ENCODE measurements around the gene SYNGR4.
"Not testable (repeated sequence)": the region's sequence is repeated elsewhere in the genome, so short reads cannot be mapped to it uniquely, and the experiment has no call there.

The SYNGR4 gene

GRCh38 chr19:48363810-48364597, at the start of gene SYNGR4, which contains the start of gene TMEM143:
TSS of gene SYNGR4 (plus strand) at chr19:48364367. CDS start at chr19:48365843, 1,476 bp downstream.
TSS of gene TMEM143 (minus strand) at chr19:48363940. CDS start at chr19:48363920, 20 bp downstream.
- peak; percentile 99 for DNase-seq

- DNase-seq = no peak
Measured at GRCh38 chr19:48315712-48316111, 48.5 kb upstream of the SYNGR4 start.

- DNase-seq = not testable (repeated sequence)
Measured at GRCh38 chr19:48317708-48317960, 46.5 kb upstream of the SYNGR4 start.

- DNase-seq = no peak
Measured at GRCh38 chr19:48318286-48318987, 45.7 kb upstream of the SYNGR4 start.

- peak; percentile 85 for DNase-seq
Measured at GRCh38 chr19:48319647-48320541, 44.3 kb upstream of the SYNGR4 start.

- DNase-seq = peak; percentile 100
Measured at GRCh38 chr19:48321372-48321621, 42.9 kb upstream of the SYNGR4 start.

- peak; percentile 99 for DNase-seq
Measured at GRCh38 chr19:48321622-48322591, 42.3 kb upstream of the SYNGR4 start.

- peak; percentile 91 for DNase-seq
Measured at GRCh38 chr19:48325265-48325910, 38.8 kb upstream of the SYNGR4 start, which contains the start of gene EMP3. TSS of gene EMP3 (plus strand) at chr19:48325552. CDS start at chr19:48326845, 1,293 bp downstream.

- peak; percentile 56 for DNase-seq
Measured at GRCh38 chr19:48329167-48329891, 34.8 kb upstream of the SYNGR4 start.

- DNase-seq = peak; percentile 86
Measured at GRCh38 chr19:48330012-48330681, 34.0 kb upstream of the SYNGR4 start.

GRCh38 chr19:48332351-48332661, 31.9 kb upstream of the SYNGR4 start:
- DNase-seq = no peak

- DNase-seq = peak; percentile 99
Measured at GRCh38 chr19:48332662-48333466, 31.3 kb upstream of the SYNGR4 start.

GRCh38 chr19:48333467-48334384, 30.4 kb upstream of the SYNGR4 start:
- peak; percentile 97 for DNase-seq

- no peak for DNase-seq
Measured at GRCh38 chr19:48338253-48338755, 25.9 kb upstream of the SYNGR4 start.

GRCh38 chr19:48338802-48339503, 25.2 kb upstream of the SYNGR4 start:
- DNase-seq = no peak

- no peak for DNase-seq
Measured at GRCh38 chr19:48340995-48341394, 23.2 kb upstream of the SYNGR4 start.
